A673 (cell line): ENCODE measurements around the gene ESPL1.

Experiments
- CTCF ChIP-seq: fragments of 300-800, 200-600 bp; sonication (generic); conservative IDR thresholded peaks from 2 replicates; pipeline ENCODE4 v1.5.1; 2017; ENCODE audit warnings: low read depth, mild to moderate bottlenecking, antibody characterized with exemption, low read length, moderate library complexity, mixed read lengths
- EZH2 ChIP-seq: fragments of 200-600 bp; sonication (generic); IDR thresholded peaks from 2 replicates; pipeline ENCODE4 v1.6.1; 2017; ENCODE audit warnings: borderline replicate concordance, low read depth, mild to moderate bottlenecking, mixed read lengths, antibody characterized with exemption, low read length; ENCODE audit not compliant: poor library complexity, severe bottlenecking

DNA sequence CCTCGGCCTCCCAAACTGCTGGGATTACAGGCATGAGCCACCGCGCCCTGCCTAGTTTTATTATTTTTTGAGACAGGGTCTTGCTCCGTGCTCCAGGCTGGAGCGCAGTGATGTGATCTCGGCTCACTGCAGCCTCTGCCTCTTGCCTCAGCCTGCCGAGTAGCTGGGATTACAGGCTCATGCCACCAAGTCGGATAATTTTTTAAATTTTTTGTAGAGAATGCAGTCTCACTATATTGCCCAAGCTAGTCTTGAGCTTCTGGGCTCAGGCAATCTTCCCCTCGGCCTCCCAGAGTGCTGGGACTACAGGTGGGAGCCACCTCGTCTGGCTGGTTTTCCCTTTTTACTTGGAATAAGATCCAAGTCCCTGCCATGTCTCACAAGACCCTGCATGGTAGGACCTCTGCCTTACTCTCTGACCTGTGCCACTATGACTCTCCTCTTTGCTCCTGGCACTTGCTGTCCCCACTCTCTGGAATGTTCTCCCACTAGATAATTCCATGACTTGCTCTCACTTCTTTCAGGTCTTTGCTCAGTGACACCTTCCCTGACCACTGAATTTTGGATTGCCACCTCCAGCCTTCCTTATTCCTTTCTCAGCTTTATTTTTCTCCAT is 28.3 kb upstream of the ESPL1 start:
- TF ChIP-seq EZH2 (no peak), CTCF (no peak)
